ENCODE measurements around the gene TMC4.

Gene TMC4

DNA sequence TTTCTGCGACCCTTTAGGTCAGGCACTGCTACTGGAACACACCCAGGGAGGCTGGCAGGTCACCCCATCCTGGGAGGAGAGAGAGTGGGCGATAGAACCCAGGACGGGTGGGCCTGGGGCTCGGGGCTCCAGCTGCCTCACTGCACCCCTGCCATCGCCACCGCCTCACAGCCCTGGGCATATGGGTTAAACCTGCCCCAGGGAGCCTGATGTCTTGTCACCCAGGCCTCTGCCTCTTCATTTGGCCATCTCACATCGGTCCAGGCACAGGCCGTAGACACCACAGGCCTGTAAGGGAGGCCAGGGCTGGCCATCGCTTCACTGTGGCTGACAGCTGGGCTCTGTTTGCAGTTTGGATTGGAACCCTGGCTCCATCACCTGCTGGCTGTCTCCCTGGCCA is 47.2 kb downstream of the TMC4 start:
- DNase-seq, result no peak

DNA sequence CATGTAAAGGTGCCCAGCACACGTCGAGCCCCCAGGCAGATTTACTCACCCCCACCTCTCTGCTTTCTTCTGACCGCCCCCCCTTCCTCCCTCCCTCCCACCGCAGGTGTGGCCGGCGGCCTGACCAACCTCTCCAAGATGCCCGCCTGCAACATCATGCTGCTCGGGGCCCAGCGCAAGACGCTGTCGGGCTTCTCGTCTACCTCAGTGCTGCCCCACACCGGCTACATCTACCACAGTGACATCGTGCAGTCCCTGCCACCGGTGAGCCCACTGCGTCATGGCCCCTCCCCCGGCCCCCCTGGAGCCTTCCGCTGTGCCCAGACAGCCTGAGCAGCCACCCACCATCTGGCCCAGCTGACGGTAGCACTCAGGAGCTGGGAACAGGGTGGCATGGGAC is 48.6 kb downstream of the TMC4 start:
- DNase-seq, result no peak

DNA sequence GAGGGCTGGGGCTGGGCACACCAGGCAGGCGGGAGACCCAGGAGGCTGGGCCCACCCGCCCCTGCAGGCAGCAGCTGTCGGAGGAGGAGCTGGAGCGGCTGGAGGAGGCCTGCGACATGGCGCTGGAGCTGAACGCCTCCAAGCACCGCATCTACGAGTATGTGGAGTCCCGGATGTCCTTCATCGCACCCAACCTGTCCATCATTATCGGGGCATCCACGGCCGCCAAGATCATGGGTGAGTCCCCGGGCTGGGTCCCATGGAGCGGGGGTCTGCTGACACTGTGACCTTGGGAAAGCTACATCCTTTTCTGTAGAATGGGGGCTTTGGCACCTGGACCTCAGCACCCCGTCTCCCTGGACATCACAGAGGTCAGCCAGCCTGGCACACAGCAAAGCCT is 49.3 kb downstream of the TMC4 start:
- no peak for DNase-seq

DNA sequence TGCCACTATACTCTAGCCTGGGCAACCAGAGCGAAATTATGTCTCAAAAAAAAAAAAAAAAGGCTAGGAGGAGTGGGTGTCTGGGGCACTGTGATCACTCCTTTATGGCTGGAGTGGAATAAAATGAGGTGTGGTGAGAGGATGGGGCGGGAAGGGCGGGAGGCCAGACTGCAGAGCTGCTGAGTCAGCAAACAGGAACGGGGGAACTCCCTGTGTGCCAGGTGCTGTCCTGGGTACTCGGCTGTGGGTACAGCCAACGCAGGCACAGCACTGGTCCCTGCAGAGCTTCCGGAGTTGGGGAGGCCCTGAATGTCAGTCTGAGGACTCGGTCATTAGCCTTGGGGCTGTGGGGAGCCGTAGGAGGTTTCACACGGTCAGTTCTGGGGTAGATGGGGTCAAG is 51.7 kb downstream of the TMC4 start:
- no peak for DNase-seq

DNA sequence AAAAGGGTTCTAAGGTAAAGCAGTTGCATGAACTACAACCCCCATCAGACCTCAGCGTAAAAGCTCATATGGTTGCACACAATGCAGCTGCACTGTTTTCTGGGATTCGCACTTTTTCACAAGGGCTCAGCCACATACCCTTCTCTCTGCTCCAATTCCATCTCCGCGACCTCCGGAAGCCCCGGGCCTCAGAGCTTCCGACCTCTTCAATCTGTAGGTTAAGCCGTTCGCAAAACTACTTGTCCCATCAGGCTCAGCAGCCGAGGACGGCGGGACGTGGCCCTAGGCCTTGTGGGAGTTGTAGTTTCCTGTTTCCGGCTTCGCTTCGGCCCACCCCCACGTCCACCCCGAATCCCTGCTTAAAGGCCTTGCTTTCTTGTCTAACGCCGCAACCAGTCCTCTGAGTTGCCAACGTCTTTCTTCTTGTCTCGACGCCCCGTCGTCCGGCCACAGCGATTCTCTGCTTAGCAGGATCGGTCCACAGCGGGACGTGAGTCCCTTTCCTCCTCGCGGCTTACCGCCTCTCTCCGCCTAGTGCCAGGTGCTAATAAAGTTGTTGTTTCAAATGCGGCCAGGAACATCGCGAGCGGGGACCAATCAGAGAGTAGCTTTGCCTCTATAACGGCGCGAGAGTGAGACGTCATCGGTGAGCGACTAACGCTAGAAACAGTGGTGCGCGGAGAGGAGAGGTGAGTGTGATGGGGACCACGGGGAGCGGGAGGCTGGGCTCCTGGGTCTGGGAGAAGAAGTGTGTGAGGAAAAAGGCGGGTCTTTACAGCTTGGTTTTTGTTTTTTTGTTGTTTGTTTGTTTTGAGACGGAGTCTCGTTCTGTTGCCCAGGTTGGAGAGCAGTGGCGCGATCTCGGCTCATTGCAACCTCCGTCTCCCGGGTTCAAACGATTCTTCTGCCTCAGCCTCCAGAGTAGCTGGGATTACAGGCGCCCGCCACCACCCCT is 57.6 kb downstream of the TMC4 start, which contains the start of the genes PRPF31 and TFPT:
Gene PRPF31 (plus strand): TSS at position 646 of the 955 bp plus-strand sequence. CDS start 2,525 bp downstream, outside the sequence.
Gene TFPT (minus strand): TSS at position 549 of the 955 bp plus-strand sequence. CDS start 388 bp downstream, at position 161.
- DNase-seq, result peak; percentile 95

DNA sequence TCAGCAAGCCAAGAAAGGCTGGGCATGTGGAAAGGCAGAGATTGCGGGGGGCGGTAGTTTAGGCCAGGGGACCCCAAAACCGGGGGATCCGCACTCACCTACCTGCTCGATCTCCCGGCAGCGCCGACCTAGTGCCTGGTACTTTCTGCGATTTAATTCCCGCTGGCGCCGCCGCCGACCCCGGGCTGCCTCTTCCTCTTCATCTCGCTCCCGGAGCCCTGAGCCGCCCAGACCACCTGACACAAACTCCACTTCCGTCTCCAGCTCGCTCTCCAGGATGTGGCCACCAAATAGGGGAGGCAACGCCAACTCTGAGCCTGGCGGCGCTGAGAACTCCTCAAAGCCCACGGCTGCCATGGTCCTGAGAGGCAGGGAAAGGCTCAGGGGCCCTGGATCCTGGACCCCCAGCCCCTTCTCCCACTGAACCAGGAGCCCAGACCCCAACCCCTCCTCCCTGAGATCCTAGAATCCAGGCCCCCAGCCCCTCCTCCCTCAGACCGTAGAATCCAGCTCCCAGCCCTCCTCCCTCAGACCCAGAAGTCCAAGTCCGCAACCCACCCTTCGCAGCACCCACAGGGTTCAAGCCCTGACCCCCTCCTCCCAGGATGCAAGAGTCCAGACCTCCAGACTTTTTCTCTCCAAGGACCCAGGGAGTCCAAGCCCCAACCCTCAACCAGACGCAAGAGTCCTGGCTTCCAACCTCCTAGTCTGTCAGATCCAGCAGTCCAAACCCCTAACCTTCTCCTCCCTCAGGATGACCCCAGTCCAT is 58.4 kb downstream of the TMC4 start:
- DNase-seq, result peak; percentile 2

Data from DMS153 (cell line).